H9 (cell line): ENCODE results near the gene GATA6. TPM values are rescaled to one million over a fixed set of nuclear protein-coding genes. Genes with fewer than 3 reads are reported as not detected.

ENCODE experiments used
- DNase-seq: peaks from one replicate; pipeline ENCODE4 v3.0.0-alpha.2; 2017
- H2AFZ ChIP-seq: one replicate; pipeline ENCODE4 v1.6.1; 2013; ENCODE audit warnings: mild to moderate bottlenecking, low read length, control low read depth, moderate library complexity
- H2AK5ac ChIP-seq: 2 replicates; pipeline ENCODE4 v1.6.1; 2013; ENCODE audit warnings: low read length, control low read depth, mixed read lengths; ENCODE audit not compliant: insufficient read length
- H2BK120ac ChIP-seq: one replicate; pipeline ENCODE4 v1.6.1; 2013; ENCODE audit warnings: low read depth, mild to moderate bottlenecking, low read length, control low read depth, inconsistent platforms; ENCODE audit not compliant: poor library complexity, severe bottlenecking
- H2BK12ac ChIP-seq: 2 replicates; pipeline ENCODE4 v1.6.1; 2013; ENCODE audit warnings: low read length, control low read depth, mixed read lengths, low read depth; ENCODE audit not compliant: insufficient read length
- H2BK15ac ChIP-seq: 2 replicates; pipeline ENCODE4 v1.6.1; 2013; ENCODE audit warnings: low read depth, low read length, control low read depth
- H2BK20ac ChIP-seq: one replicate; pipeline ENCODE4 v1.6.1; 2013; ENCODE audit warnings: low read depth, mild to moderate bottlenecking, low read length, control low read depth, inconsistent platforms; ENCODE audit not compliant: poor library complexity, severe bottlenecking
- H2BK5ac ChIP-seq: 2 replicates; pipeline ENCODE4 v1.6.1; 2013; ENCODE audit warnings: low read length, control low read depth, mixed read lengths; ENCODE audit not compliant: insufficient read length
- H3K14ac ChIP-seq: 2 replicates; pipeline ENCODE4 v1.6.1; 2013; ENCODE audit warnings: low read length, control low read depth; ENCODE audit not compliant: insufficient read depth
- H3K18ac ChIP-seq: 2 replicates; pipeline ENCODE4 v1.6.1; 2013; ENCODE audit warnings: low read depth, mild to moderate bottlenecking, mixed read lengths, low read length, control low read depth; ENCODE audit not compliant: insufficient read length
- H3K23ac ChIP-seq: 2 replicates; pipeline ENCODE4 v1.6.1; 2013; ENCODE audit warnings: low read length, control low read depth, mixed read lengths, low read depth; ENCODE audit not compliant: insufficient read length
- H3K23me2 ChIP-seq: 2 replicates; pipeline ENCODE4 v1.6.1; 2013; ENCODE audit warnings: low read depth, mild to moderate bottlenecking, mixed read lengths, low read length, control low read depth; ENCODE audit not compliant: insufficient read length, poor library complexity, severe bottlenecking
- H3K27ac ChIP-seq: 2 replicates; pipeline ENCODE4 v1.5.1; 2013; ENCODE audit warnings: low read length, control low read depth, mixed read lengths, low read depth; ENCODE audit not compliant: insufficient read length
- H3K27me3 ChIP-seq: 2 replicates; pipeline ENCODE4 v1.6.1; 2013; ENCODE audit warnings: low read length, control low read depth, inconsistent platforms; ENCODE audit not compliant: insufficient read depth
- H3K4ac ChIP-seq: 2 replicates; pipeline ENCODE4 v1.6.1; 2013; ENCODE audit warnings: low read depth, mild to moderate bottlenecking, control low read depth, inconsistent platforms, low read length, moderate library complexity
- H3K4me1 ChIP-seq: 2 replicates; pipeline ENCODE4 v1.6.1; 2013; ENCODE audit warnings: low read length, control low read depth, inconsistent platforms; ENCODE audit not compliant: insufficient read depth
- H3K4me2 ChIP-seq: 2 replicates; pipeline ENCODE4 v1.6.1; 2013; ENCODE audit warnings: low read length, control low read depth, mixed read lengths; ENCODE audit not compliant: insufficient read length, insufficient read depth
- H3K56ac ChIP-seq: 2 replicates; pipeline ENCODE4 v1.6.1; 2013; ENCODE audit warnings: low read depth, mild to moderate bottlenecking, mixed read lengths, low read length, control low read depth; ENCODE audit not compliant: insufficient read length
- H3K79me1 ChIP-seq: 2 replicates; pipeline ENCODE4 v1.6.1; 2013; ENCODE audit warnings: low read depth, mild to moderate bottlenecking, moderate library complexity, low read length, control low read depth, inconsistent platforms; ENCODE audit not compliant: insufficient read depth, poor library complexity, severe bottlenecking
- H3K79me2 ChIP-seq: 2 replicates; pipeline ENCODE4 v1.6.1; 2013; ENCODE audit warnings: low read length, control low read depth, inconsistent platforms; ENCODE audit not compliant: insufficient read depth
- H3K9ac ChIP-seq: 2 replicates; pipeline ENCODE4 v1.6.1; 2013; ENCODE audit warnings: low read length, control low read depth, mixed read lengths; ENCODE audit not compliant: insufficient read length; ENCODE audit errors: extremely low read depth
- H3K9me3 ChIP-seq: one replicate; pipeline ENCODE4 v1.6.1; 2013; ENCODE audit warnings: low read depth, low read length, inconsistent platforms; ENCODE audit not compliant: control insufficient read depth
- H3T11ph ChIP-seq: one replicate; pipeline ENCODE4 v1.6.1; 2013; ENCODE audit warnings: mild to moderate bottlenecking, low read length, control low read depth, inconsistent platforms
- H4K20me1 ChIP-seq: one replicate; pipeline ENCODE4 v1.6.1; 2013; ENCODE audit not compliant: control insufficient read depth, insufficient read length, insufficient read depth
- H4K5ac ChIP-seq: 2 replicates; pipeline ENCODE4 v1.6.1; 2013; ENCODE audit warnings: low read depth, mild to moderate bottlenecking, mixed read lengths, low read length, control low read depth; ENCODE audit not compliant: insufficient read length
- H4K8ac ChIP-seq: replicated peaks from 2 replicates; pipeline ENCODE4 v1.6.1; 2013; ENCODE audit warnings: low read length, control low read depth, mixed read lengths, low read depth; ENCODE audit not compliant: insufficient read length
- H4K91ac ChIP-seq: 2 replicates; pipeline ENCODE4 v1.6.1; 2013; ENCODE audit warnings: low read depth, mild to moderate bottlenecking, moderate library complexity, mixed read lengths, low read length, control low read depth; ENCODE audit not compliant: insufficient read length
- H3K27ac Mint-ChIP-seq, 3 experiments: 2 replicates in 2 of 3; 3 replicates in 1 of 3; pipeline ENCODE4 v1.8.0; 2020 to 2021; ENCODE audit warnings: mixed read lengths in 3 of 3, mild to moderate bottlenecking in 1 of 3, moderate library complexity in 1 of 3
- H3K27me3 Mint-ChIP-seq: 2 replicates; pipeline ENCODE4 v1.8.0; 2021; ENCODE audit warnings: low read depth, mild to moderate bottlenecking, moderate library complexity, mixed read lengths
- H3K36me3 Mint-ChIP-seq, 3 experiments: 2 replicates in 2 of 3; 3 replicates in 1 of 3; pipeline ENCODE4 v1.8.0; 2020 to 2021; ENCODE audit warnings: low read depth in 3 of 3, mixed read lengths in 3 of 3; ENCODE audit not compliant: insufficient read depth in 1 of 3
- H3K4me1 Mint-ChIP-seq, 2 experiments: 2 replicates each; pipeline ENCODE4 v1.8.0; 2020; ENCODE audit warnings: mixed read lengths in 2 of 2
- H3K4me3 Mint-ChIP-seq, 2 experiments: 2 replicates in 1 of 2; 3 replicates in 1 of 2; pipeline ENCODE4 v1.8.0; 2020 to 2021; ENCODE audit warnings: mild to moderate bottlenecking in 2 of 2, mixed read lengths in 2 of 2, moderate library complexity in 1 of 2
- H3K9me3 Mint-ChIP-seq, 2 experiments: 2 replicates in 1 of 2; 3 replicates in 1 of 2; pipeline ENCODE4 v1.8.0; 2020; ENCODE audit warnings: mild to moderate bottlenecking in 2 of 2, mixed read lengths in 2 of 2, moderate library complexity in 1 of 2
- CTCF ChIP-seq: fragments of 200-600 bp; sonication (generic); conservative IDR thresholded peaks from 3 replicates; pipeline ENCODE4 v1.8.0; 2021; ENCODE audit warnings: antibody characterized with exemption, mild to moderate bottlenecking
- WGBS: extraction: QIAGEN DNeasy Blood & Tissue Kit; methylation state at CpG from one replicate; pipeline ENCODE4 v1.1.7; 2013; ENCODE audit warnings: missing lambda C conversion rate, low lambda C conversion rate, mixed read lengths; ENCODE audit not compliant: insufficient read length; ENCODE audit errors: extremely low coverage; 5-methylcytosine and 5-hydroxymethylcytosine counted together
- total RNA-seq: library from RNA; stranded (reverse); gene quantifications from 2 replicates; pipeline ENCODE4 v1.2.1, GENCODE V29; 2021

The GATA6 gene
- total RNA-seq, 1 experiment from 2014 or later = not detected

GRCh38 chr18:22218835-22219234 lies 49.4 kb downstream of the GATA6 start:
- Mint-ChIP-seq H3K4me1 (peaks cover 5 to 8% of the 10 kb centered on the region in 2 experiments; a peak in 3 of 4 replicates), H3K27me3 (peaks cover 62% of the 10 kb centered on the region), H3K36me3 (no peaks in the 10 kb centered on the region), H3K27ac (no peak overlapping the region), H3K4me3 (no peak overlapping the region), H3K9me3 (peaks cover 0 to 3% of the 10 kb centered on the region in 2 experiments; a peak in 1 of 5 replicates)
- TF ChIP-seq CTCF = no peak
- Histone ChIP-seq H3K9me3 (no peaks in the 10 kb centered on the region), H2BK15ac (no peak overlapping the region), H3K4me1 (peaks cover 2% of the 10 kb centered on the region; the same call in 1 of the 2 replicates), H2BK20ac (no peak overlapping the region), H3K56ac (no peak overlapping the region), H4K5ac (no peak overlapping the region), H2BK120ac (no peak overlapping the region), H3K27me3 (peaks cover 7% of the 10 kb centered on the region), H3K14ac (no peak overlapping the region), H3K9ac (no peak overlapping the region), H4K91ac (no peak overlapping the region), H3K23me2 (no peaks in the 10 kb centered on the region), H2AFZ (no peak overlapping the region), H4K20me1 (no peaks in the 10 kb centered on the region), H3K23ac (no peak overlapping the region), H2BK12ac (no peak overlapping the region), H3K79me2 (no peaks in the 10 kb centered on the region), H2BK5ac (no peak overlapping the region), H4K8ac (no peak overlapping the region), H3K4ac (no peak overlapping the region), H3K27ac (no peak overlapping the region), H3T11ph (no peak overlapping the region), H3K18ac (no peak overlapping the region), H3K79me1 (no peaks in the 10 kb centered on the region), H3K4me2 (no peak overlapping the region), H2AK5ac (no peak overlapping the region)
- WGBS = no CpG with 5 or more reads among the region's 5 CpGs
- DNase-seq = no peak
